GM03348 (cell line): ENCODE data around the gene C11orf98.
A peak's percentile ranks its signal among the peaks of the same experiment; 100 is the strongest.
"Not testable (repeated sequence)": the region's sequence is repeated elsewhere in the genome, so short reads cannot be mapped to it uniquely, and the experiment has no call there.

Experiments
- DNase-seq: peaks from one replicate; pipeline ENCODE4 v3.0.0; 2012; ENCODE audit warnings: low spot score

The C11orf98 gene

GRCh38 chr11:62650283-62650682, 14.7 kb downstream of the C11orf98 start:
- DNase-seq: not testable (repeated sequence)

- no peak for DNase-seq
Measured at GRCh38 chr11:62649486-62649885, 15.5 kb downstream of the C11orf98 start.

GRCh38 chr11:62648967-62649364, 16.0 kb downstream of the C11orf98 start:
- DNase-seq: no peak

GRCh38 chr11:62648185-62648966, 16.6 kb downstream of the C11orf98 start:
- no peak for DNase-seq

- no peak for DNase-seq
Measured at GRCh38 chr11:62647609-62648005, 17.4 kb downstream of the C11orf98 start.

- DNase-seq: no peak
Measured at GRCh38 chr11:62646825-62647608, 18.0 kb downstream of the C11orf98 start.

- DNase-seq: peak; percentile 99
Measured at GRCh38 chr11:62645946-62646824, 18.8 kb downstream of the C11orf98 start, which contains the start of gene GANAB. GANAB (minus strand) TSS chr11:62646613; CDS start chr11:62646599, 14 bp downstream.

- DNase-seq: no peak
Measured at GRCh38 chr11:62645671-62645945, 19.4 kb downstream of the C11orf98 start.

GRCh38 chr11:62644220-62644619, 20.8 kb downstream of the C11orf98 start:
- no peak for DNase-seq

GRCh38 chr11:62632492-62632891, 32.5 kb downstream of the C11orf98 start:
- DNase-seq: no peak

GRCh38 chr11:62627713-62628112, 37.3 kb downstream of the C11orf98 start:
- DNase-seq: no peak

GRCh38 chr11:62622476-62623089, 42.4 kb downstream of the C11orf98 start:
- DNase-seq: no peak

- peak; percentile 98 for DNase-seq
Measured at GRCh38 chr11:62621567-62622470, 43.2 kb downstream of the C11orf98 start, which contains the start of gene B3GAT3. B3GAT3 (minus strand) TSS chr11:62621986; CDS start chr11:62621947, 39 bp downstream.

GRCh38 chr11:62621027-62621566, 43.9 kb downstream of the C11orf98 start:
- no peak for DNase-seq

- not testable (repeated sequence) for DNase-seq
Measured at GRCh38 chr11:62616957-62617356, 48.1 kb downstream of the C11orf98 start.

- no peak for DNase-seq
Measured at GRCh38 chr11:62615521-62615920, 49.5 kb downstream of the C11orf98 start.

GRCh38 chr11:62614275-62614674, 50.7 kb downstream of the C11orf98 start:
- no peak for DNase-seq

GRCh38 chr11:62613291-62613778, 51.7 kb downstream of the C11orf98 start:
- DNase-seq: no peak
